Upper lobe of left lung (tissue), 4 donors: ENCODE results near the gene SLC25A12.
"Not testable (repeated sequence)": the region's sequence is repeated elsewhere in the genome, so short reads cannot be mapped to it uniquely, and the experiment has no call there.

Source experiments
- CTCF ChIP-seq, 6 experiments: fragments of 450-650 bp in 4 of 6; fragments of 200-600 bp in 2 of 6; sonication (generic) in 2 of 6; IDR thresholded peaks; one replicate each; pipeline ENCODE4 v1.5.1; 2016 to 2019; ENCODE audit warnings: antibody characterized with exemption in 6 of 6
- POLR2A ChIP-seq, 4 donors: fragments of 450-650 bp; IDR thresholded peaks; one replicate each; pipeline ENCODE4 v1.5.1; 2016 to 2017; ENCODE audit warnings: antibody characterized with exemption in 4 of 4, mild to moderate bottlenecking in 2 of 4

GRCh38 chr2:171758762-171759161 lies 135.3 kb downstream of the SLC25A12 start:
- TF ChIP-seq CTCF, POLR2A (IDR thresholded peaks at IDR 0.05): not testable (repeated sequence)
